HG03439 (cell line): Measurements from ENCODE around the gene ARL5A.
"Not testable (repeated sequence)": the region's sequence is repeated elsewhere in the genome, so short reads cannot be mapped to it uniquely, and the experiment has no call there.

Source experiments
- ATAC-seq: cut with Tn5 transposase; IDR thresholded peaks from one replicate; pipeline ENCODE4 v1.9.1; 2021; ENCODE audit warnings: mild to moderate bottlenecking, moderate library complexity; ENCODE audit not compliant: unreplicated experiment

The ARL5A gene

GRCh38 chr2:151828143-151828889 lies at the start of gene ARL5A:
Gene ARL5A, minus strand, starts transcription at chr2:151828421. Its CDS starts 245 bp downstream, at chr2:151828176.
- ATAC-seq: peak; percentile 97

- ATAC-seq: not testable (repeated sequence)
Observed at GRCh38 chr2:151875631-151876030, 47.4 kb upstream of the ARL5A start.

GRCh38 chr2:151872463-151872862 lies 44.2 kb upstream of the ARL5A start:
- ATAC-seq: no peak

GRCh38 chr2:151869291-151869690 lies 41.1 kb upstream of the ARL5A start:
- no peak for ATAC-seq

- peak; percentile 99 for ATAC-seq
Observed at GRCh38 chr2:151862700-151863099, 34.5 kb upstream of the ARL5A start.

GRCh38 chr2:151861174-151861573 lies 33.0 kb upstream of the ARL5A start:
- no peak for ATAC-seq

GRCh38 chr2:151860613-151861146 lies 32.5 kb upstream of the ARL5A start:
- no peak for ATAC-seq

GRCh38 chr2:151860210-151860609 lies 32.0 kb upstream of the ARL5A start:
- ATAC-seq: no peak

- ATAC-seq: no peak
Observed at GRCh38 chr2:151857650-151858049, 29.4 kb upstream of the ARL5A start.

- ATAC-seq: no peak
Observed at GRCh38 chr2:151855111-151855510, 26.9 kb upstream of the ARL5A start.

GRCh38 chr2:151853070-151853758 lies 25.0 kb upstream of the ARL5A start:
- ATAC-seq: no peak

- ATAC-seq: no peak
Observed at GRCh38 chr2:151852260-151853069, 24.2 kb upstream of the ARL5A start.

GRCh38 chr2:151851761-151852160 lies 23.5 kb upstream of the ARL5A start:
- ATAC-seq: no peak

- no peak for ATAC-seq
Observed at GRCh38 chr2:151849413-151850010, 21.3 kb upstream of the ARL5A start.

- ATAC-seq: no peak
Observed at GRCh38 chr2:151845884-151846283, 17.7 kb upstream of the ARL5A start.

GRCh38 chr2:151845481-151845880 lies 17.3 kb upstream of the ARL5A start:
- no peak for ATAC-seq

- ATAC-seq: no peak
Observed at GRCh38 chr2:151844211-151844896, 16.1 kb upstream of the ARL5A start.

- no peak for ATAC-seq
Observed at GRCh38 chr2:151843691-151844061, 15.5 kb upstream of the ARL5A start.

GRCh38 chr2:151842830-151843690 lies 14.8 kb upstream of the ARL5A start:
- ATAC-seq: no peak
